Measurements from ENCODE around the gene RARB.

RARB gene

DNA sequence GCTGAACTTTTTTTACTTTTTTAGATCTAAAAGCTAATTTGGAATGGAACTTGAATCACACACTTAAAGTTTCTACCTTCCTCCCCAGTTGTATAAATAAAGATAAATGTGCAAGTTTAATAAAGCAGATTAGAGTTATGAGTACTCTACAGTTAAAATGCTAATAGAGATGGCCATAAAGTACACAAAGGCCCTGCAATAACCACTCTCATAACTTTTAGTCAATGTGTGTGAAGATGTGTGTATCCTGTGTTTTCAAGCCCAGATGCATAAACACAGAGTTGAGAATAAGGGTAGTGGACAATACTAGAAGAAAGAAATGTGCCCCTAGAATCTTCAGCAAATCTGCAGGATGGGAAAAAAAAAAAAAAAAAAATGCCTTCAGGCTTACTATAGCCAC lies 191.3 kb downstream of the RARB start:
- H3K27me3 ChIP-seq (ENCODE audit: insufficient read depth, poor library complexity, severe bottlenecking) = no peaks in the 10 kb centered on the region

DNA sequence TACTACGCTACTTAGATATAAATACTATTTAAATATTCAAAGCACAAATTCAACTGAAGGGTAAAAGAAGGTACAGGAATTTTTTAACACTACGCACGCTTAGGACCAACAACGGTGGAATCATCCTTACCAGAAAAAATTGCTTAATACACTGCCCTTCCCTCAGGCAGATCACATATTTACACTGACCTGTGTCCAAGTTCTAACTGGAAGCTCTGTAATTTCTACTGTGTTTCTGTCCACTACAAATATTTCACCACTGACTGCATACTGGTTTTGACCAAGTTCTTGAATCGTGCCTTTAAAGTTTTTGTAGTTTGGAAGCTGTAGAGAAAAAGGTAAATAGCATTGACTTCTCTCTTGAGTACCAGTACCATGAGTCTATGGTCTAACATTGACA lies 192.4 kb downstream of the RARB start:
- Histone ChIP-seq H3K4me3 (replicated peaks; ENCODE audit: insufficient read depth, low read length) (no peak overlapping the region), H3K27me3 (ENCODE audit: insufficient read depth, poor library complexity, severe bottlenecking) (no peaks in the 10 kb centered on the region), H3K27ac (replicated peaks) (no peak overlapping the region)
- no peak for DNase-seq (ENCODE audit: low read depth in 1 of 2, low spot score in 1 of 2)
- TF ChIP-seq, protein P1, sequence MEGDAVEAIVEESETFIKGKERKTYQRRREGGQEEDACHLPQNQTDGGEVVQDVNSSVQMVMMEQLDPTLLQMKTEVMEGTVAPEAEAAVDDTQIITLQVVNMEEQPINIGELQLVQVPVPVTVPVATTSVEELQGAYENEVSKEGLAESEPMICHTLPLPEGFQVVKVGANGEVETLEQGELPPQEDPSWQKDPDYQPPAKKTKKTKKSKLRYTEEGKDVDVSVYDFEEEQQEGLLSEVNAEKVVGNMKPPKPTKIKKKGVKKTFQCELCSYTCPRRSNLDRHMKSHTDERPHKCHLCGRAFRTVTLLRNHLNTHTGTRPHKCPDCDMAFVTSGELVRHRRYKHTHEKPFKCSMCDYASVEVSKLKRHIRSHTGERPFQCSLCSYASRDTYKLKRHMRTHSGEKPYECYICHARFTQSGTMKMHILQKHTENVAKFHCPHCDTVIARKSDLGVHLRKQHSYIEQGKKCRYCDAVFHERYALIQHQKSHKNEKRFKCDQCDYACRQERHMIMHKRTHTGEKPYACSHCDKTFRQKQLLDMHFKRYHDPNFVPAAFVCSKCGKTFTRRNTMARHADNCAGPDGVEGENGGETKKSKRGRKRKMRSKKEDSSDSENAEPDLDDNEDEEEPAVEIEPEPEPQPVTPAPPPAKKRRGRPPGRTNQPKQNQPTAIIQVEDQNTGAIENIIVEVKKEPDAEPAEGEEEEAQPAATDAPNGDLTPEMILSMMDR (IDR thresholded peaks at IDR 0.05; ENCODE audit: insufficient read depth, low read length) = no peak
- TF ChIP-seq POLR2AphosphoS5 (IDR thresholded peaks at IDR 0.05; ENCODE audit: low read depth) = no peak
- TF ChIP-seq, protein P2, sequence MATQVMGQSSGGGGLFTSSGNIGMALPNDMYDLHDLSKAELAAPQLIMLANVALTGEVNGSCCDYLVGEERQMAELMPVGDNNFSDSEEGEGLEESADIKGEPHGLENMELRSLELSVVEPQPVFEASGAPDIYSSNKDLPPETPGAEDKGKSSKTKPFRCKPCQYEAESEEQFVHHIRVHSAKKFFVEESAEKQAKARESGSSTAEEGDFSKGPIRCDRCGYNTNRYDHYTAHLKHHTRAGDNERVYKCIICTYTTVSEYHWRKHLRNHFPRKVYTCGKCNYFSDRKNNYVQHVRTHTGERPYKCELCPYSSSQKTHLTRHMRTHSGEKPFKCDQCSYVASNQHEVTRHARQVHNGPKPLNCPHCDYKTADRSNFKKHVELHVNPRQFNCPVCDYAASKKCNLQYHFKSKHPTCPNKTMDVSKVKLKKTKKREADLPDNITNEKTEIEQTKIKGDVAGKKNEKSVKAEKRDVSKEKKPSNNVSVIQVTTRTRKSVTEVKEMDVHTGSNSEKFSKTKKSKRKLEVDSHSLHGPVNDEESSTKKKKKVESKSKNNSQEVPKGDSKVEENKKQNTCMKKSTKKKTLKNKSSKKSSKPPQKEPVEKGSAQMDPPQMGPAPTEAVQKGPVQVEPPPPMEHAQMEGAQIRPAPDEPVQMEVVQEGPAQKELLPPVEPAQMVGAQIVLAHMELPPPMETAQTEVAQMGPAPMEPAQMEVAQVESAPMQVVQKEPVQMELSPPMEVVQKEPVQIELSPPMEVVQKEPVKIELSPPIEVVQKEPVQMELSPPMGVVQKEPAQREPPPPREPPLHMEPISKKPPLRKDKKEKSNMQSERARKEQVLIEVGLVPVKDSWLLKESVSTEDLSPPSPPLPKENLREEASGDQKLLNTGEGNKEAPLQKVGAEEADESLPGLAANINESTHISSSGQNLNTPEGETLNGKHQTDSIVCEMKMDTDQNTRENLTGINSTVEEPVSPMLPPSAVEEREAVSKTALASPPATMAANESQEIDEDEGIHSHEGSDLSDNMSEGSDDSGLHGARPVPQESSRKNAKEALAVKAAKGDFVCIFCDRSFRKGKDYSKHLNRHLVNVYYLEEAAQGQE (IDR thresholded peaks at IDR 0.05; ENCODE audit: insufficient replicate concordance, low read depth) = no peak
- TF ChIP-seq GABPA (IDR thresholded peaks at IDR 0.05; ENCODE audit: low read depth) = no peak
- TF ChIP-seq SPI1 (IDR thresholded peaks at IDR 0.05; ENCODE audit: borderline replicate concordance, low read depth) = no peak

More for the DNA sequence above, 191.3 kb downstream of the RARB start:
- H3K27ac ChIP-seq (replicated peaks) = no peak overlapping the region
- H3K4me3 ChIP-seq (replicated peaks; ENCODE audit: insufficient read depth, low read length) = no peak overlapping the region
- DNase-seq (ENCODE audit: low read depth in 1 of 2, low spot score in 1 of 2) = no peak
- TF ChIP-seq POLR2AphosphoS5 (IDR thresholded peaks at IDR 0.05; ENCODE audit: low read depth) (no peak), SPI1 (IDR thresholded peaks at IDR 0.05; ENCODE audit: borderline replicate concordance, low read depth) (no peak), GABPA (IDR thresholded peaks at IDR 0.05; ENCODE audit: low read depth) (no peak)
- TF ChIP-seq, protein P1 (IDR thresholded peaks at IDR 0.05; ENCODE audit: insufficient read depth, low read length) = no peak
- TF ChIP-seq, protein P2 (IDR thresholded peaks at IDR 0.05; ENCODE audit: insufficient replicate concordance, low read depth) = no peak

DNA sequence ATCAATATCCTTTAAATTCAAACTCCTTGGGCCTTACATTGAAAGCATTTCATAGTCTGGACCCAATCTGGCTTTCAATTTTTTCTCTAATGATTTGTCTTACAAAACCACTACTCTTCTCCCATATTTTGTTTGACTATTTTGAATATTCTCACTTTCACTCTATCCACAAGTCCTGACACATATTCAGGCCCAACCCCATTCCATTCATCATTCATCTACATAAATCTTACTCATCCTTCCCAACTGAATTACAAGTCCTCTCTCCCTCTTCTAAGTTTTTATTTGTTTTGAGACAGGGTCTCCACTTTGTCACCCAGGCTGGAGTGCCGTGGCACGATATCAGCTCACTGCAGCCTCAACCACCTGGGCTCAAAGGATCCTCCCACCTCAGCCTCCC lies 193.0 kb downstream of the RARB start:
- Histone ChIP-seq H3K4me3 (replicated peaks; ENCODE audit: insufficient read depth, low read length) (no peak overlapping the region), H3K27ac (replicated peaks) (no peak overlapping the region), H3K27me3 (ENCODE audit: insufficient read depth, poor library complexity, severe bottlenecking) (no peaks in the 10 kb centered on the region)
- DNase-seq (ENCODE audit: low read depth in 1 of 2, low spot score in 1 of 2) = no peak
- TF ChIP-seq, protein P2 (IDR thresholded peaks at IDR 0.05; ENCODE audit: insufficient replicate concordance, low read depth) = no peak
- TF ChIP-seq POLR2AphosphoS5 (IDR thresholded peaks at IDR 0.05; ENCODE audit: low read depth) (no peak), SPI1 (IDR thresholded peaks at IDR 0.05; ENCODE audit: borderline replicate concordance, low read depth) (no peak), GABPA (IDR thresholded peaks at IDR 0.05; ENCODE audit: low read depth) (no peak)
- TF ChIP-seq, protein P1 (IDR thresholded peaks at IDR 0.05; ENCODE audit: insufficient read depth, low read length) = no peak
